NCI-H774 (cell line): Measurements from ENCODE around the gene PDE8B.

ENCODE experiments used
- DNase-seq: peaks from one replicate; lab custom pipeline; 2025; lab: John Stamatoyannopoulos, UW

The PDE8B gene

DNA sequence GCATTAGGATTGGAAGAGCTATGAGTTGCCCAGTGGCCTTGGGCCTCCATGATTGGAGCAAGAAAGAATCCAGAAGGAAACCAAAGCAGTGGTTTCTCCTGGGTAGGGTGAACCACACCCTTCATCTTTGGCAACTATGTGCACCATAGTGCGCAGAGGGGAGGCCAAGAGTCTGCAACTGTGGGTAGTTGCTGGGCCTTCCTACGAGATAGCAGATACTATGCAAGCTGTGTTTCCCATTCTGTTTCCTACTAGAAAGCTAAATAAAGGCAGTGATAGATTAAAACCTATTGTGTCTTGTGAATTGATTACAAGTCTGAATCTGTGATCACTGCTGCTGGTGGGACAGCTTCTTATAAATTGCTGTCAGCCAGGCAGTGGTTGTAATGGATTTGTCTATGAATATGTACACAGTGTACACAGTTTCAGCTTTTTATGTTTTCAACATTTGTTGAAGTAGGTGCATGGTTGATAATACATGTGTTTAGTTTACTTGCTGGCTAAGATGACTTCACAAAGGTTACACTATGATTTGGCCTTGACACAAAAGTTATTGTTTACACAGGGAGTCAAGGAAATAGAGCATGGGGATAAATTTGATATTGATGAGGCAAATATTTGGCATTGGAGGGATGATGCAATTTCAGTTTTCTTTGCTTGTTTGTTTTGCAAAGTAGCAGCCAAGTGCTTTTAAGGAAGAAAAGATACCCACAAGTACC is 23.7 kb upstream of the PDE8B start:
- DNase-seq = no peak

- DNase-seq = no peak
Observed at GRCh38 chr5:77189421-77189820, 21.1 kb upstream of the PDE8B start.

DNA sequence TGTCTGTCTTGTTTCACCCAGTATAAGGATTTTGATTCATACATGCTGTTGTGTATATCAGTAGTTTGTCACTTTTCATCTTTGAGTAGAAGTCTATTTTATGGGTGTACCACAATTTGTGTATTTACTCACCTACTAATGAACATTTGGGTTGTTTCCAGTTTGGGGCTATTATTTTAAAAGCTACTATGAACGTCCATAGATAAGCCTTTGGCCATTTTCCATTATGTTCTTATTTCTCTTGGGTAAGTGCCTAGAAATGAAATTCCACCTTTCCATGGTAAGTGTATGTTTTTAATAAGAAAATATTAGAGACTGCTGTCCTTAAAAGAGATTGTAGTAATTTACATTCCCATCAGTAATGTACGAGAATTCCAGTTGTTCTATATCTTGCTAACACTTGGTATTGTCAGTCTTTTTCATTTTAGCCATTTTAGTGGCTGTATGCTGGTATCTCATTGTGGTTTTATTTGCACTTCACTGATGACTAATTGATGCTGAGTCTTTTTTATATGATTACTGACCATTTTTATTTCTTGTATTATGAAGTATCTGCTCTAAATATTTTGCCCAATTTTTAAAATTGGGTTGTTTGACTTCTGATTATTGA is 17.9 kb upstream of the PDE8B start:
- no peak for DNase-seq

DNA sequence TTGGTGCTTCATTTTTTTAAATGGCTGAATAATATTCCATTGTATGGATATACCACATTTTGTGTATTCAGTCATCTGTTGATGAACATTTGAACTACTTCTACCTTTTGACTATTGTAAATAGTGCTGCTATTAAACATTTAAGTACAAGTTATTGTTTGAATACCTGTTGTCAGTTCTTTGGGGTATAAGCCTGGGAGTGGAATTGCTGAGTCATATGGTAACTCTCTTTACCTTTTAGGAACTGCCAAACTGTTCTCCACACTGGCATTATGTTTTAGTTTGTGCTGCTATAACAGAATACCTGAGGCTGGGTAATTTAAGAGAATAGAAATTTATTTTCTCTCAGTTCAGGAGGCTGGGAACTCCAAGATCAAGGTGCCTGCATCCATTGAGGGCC is 15.7 kb upstream of the PDE8B start:
- DNase-seq = no peak

DNA sequence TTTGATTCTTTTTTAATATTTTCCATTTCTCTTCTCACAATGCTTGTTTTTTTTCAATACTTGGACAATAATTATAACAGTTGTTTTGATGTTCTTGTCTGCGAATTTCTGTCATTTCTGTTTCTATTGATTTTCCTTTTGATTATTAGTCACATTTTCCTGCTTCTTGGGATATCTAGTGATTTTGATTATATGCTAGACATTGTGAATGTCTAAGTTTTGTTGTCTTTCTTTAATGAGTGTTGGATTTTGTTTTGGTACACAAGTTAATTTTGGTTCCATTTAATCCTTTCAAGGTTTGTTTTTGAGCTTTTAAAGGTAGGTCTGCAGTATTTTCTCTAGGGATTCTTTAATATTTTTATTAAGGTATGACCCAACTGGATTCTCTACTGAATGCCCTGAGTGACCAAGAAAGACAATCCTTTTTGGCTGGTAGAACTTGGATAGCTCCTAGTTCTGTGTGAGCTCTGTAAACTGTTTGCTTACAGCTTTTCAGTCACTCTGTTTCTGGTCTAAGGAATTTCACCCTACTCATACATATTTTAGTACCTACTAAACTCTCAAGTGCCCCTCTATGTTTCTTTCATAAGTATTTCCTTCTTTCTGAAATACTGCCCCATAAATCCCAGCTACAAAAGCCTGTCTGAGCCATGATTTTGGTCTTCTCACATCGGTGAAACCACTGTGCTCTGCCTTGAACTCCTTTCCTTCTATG is 12.5 kb upstream of the PDE8B start:
- no peak for DNase-seq

DNA sequence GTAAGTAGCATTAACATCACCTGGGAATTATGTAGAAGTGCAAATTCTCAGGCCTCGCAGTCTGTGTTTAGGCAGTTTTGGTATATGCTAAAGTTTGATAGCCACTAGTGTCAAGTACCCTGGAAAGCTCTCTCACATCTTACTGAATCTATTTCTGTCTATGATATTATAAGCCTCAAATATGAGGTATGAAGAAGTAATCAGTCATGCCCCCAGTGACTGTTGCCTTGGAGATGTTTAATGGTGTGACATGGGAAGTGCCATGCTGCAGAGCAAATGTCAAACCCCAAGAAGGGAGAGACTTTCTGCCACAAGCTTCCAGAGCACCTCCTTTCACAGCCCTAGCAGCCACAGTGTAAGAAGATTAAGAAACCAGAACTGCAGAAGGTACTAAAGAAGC is 9.8 kb upstream of the PDE8B start:
- no peak for DNase-seq

- no peak for DNase-seq
Observed at GRCh38 chr5:77202145-77202544, 8.3 kb upstream of the PDE8B start.

GRCh38 chr5:77204967-77205366 is 5.5 kb upstream of the PDE8B start:
- no peak for DNase-seq

GRCh38 chr5:77208507-77209163 is 1.8 kb upstream of the PDE8B start:
- DNase-seq = no peak

DNA sequence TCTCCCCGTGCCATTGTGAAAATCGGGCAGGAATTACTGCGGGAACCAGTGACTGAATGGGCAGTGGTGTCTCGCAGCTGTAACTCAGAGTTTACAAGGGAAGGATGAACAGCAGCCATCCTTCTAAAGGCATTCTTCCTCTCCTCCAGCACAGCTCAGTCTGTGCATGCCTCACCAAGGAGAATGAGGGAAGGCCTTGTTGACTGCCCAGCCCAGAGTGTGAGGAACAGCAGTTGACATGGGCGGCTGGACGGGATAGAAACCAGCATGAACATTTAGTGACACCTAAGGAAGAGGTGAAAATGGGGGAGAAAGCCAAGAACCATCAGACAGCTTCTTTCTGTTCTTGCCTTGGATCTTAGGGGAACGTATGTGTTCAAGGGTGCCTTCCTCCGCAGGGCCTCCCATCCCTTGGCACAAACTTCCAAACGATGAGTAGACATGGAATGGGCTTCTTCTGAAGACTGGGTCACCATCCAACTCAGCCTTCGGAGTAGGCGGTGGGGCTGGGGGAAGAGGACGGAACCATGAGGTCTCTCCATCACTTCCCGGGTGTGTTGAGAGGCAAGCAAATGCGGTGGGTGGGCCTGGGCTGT is 887 bp upstream of the PDE8B start:
- no peak for DNase-seq

- DNase-seq = no peak
Observed at GRCh38 chr5:77210964-77211690, 647 bp downstream of the PDE8B start.

DNA sequence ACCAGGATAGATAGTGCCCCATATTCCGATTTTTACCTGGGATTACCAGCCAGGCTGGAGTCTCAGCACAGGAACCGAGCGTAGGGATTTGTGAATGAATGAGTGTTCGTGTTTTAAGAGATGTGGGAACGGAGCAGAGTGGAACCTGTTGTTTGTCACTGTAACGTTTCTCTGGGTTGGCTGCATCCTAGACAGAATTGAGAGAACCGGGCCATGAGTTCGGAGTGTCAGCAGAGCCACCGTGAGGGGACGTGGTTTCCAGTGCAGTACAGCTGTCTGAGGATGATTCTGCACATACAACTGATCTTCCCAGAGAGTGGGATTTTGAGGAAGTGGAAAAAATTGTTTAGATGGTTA is 1.2 kb downstream of the PDE8B start:
- DNase-seq = no peak

- DNase-seq = no peak
Observed at GRCh38 chr5:77213601-77214000, 3.1 kb downstream of the PDE8B start.

GRCh38 chr5:77214151-77214550 is 3.7 kb downstream of the PDE8B start:
- DNase-seq = no peak

- DNase-seq = no peak
Observed at GRCh38 chr5:77218263-77218662, 7.8 kb downstream of the PDE8B start.

- no peak for DNase-seq
Observed at GRCh38 chr5:77221115-77221514, 10.6 kb downstream of the PDE8B start.

GRCh38 chr5:77222722-77223121 is 12.2 kb downstream of the PDE8B start:
- no peak for DNase-seq

DNA sequence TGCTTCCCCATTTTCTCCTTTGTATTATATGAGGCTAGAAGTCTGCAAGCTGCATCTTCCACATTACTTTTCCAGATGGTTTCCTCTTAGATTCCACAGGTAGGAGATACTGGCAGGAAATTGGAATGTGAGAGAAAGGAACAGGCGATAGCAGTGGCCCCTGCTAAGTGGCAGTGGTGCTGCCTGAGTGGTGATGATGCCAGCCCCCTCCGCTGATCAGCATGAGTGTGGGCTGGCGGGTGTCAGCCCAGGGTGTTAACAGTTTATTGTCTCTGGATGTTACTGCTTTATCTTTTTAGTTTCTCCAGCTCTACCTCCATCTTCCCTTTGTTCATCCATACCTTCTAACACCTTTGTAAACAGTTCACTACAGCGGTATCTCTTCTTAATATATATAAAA is 13.2 kb downstream of the PDE8B start:
- DNase-seq = no peak

GRCh38 chr5:77224672-77225355 is 14.3 kb downstream of the PDE8B start:
- no peak for DNase-seq

- no peak for DNase-seq
Observed at GRCh38 chr5:77225531-77225930, 15.1 kb downstream of the PDE8B start.

- DNase-seq = no peak
Observed at GRCh38 chr5:77229887-77230286, 19.4 kb downstream of the PDE8B start.
